ENCODE measurements around the gene IFNL2.
A peak's percentile ranks its signal among the peaks of the same experiment; 100 is the strongest.

Gene IFNL2

GRCh38 chr19:39299404-39299803 lies 31.2 kb downstream of the IFNL2 start:
- Histone ChIP-seq H3K36me3 (ENCODE audit: insufficient read depth) (no peaks in the 10 kb centered on the region), H3K9ac (peak overlapping the region; percentile 31; the same call in 1 of the 2 replicates), H2AFZ (ENCODE audit: low read depth) (peak overlapping the region; percentile 3; the same call in 1 of the 2 replicates), H3K79me2 (ENCODE audit: insufficient read depth, low read depth) (no peaks in the 10 kb centered on the region), H3K27ac (peak overlapping the region; percentile 85), H3K4me2 (peak overlapping the region; percentile 39; the same call in 1 of the 2 replicates), H3K4me3 (IDR thresholded peaks at IDR 0.05; ENCODE audit: insufficient read depth, low read depth, low read length) (no peak overlapping the region), H3K27me3 (ENCODE audit: insufficient read depth, low read depth) (no peaks in the 10 kb centered on the region), H4K20me1 (ENCODE audit: insufficient read depth) (no peaks in the 10 kb centered on the region), H3K4me1 (ENCODE audit: low read depth, poor library complexity, severe bottlenecking) (peaks cover 40% of the 10 kb centered on the region)
- TF ChIP-seq CTCF (conservative IDR thresholded peaks at IDR 0.05; ENCODE audit: low read depth, low read length): no peak

GRCh38 chr19:39299832-39300231 lies 31.6 kb downstream of the IFNL2 start:
- H4K20me1 ChIP-seq (ENCODE audit: insufficient read depth): no peaks in the 10 kb centered on the region
- H3K4me1 ChIP-seq (ENCODE audit: low read depth, poor library complexity, severe bottlenecking): peaks cover 40% of the 10 kb centered on the region
- H3K36me3 ChIP-seq (ENCODE audit: insufficient read depth): no peaks in the 10 kb centered on the region
- H3K4me3 ChIP-seq (IDR thresholded peaks at IDR 0.05; ENCODE audit: insufficient read depth, low read depth, low read length): no peak overlapping the region
- peak overlapping the region; percentile 39 for H3K4me2 ChIP-seq
- peak overlapping the region; percentile 85 for H3K27ac ChIP-seq
- H2AFZ ChIP-seq (ENCODE audit: low read depth): 0 out of 2 replicates have a peak overlapping the region, but pooled peaks have one; percentile 3
- TF ChIP-seq CTCF (conservative IDR thresholded peaks at IDR 0.05; ENCODE audit: low read depth, low read length): no peak
- H3K9ac ChIP-seq: peak overlapping the region; percentile 31; the same call in 1 of the 2 replicates
- H3K79me2 ChIP-seq (ENCODE audit: insufficient read depth, low read depth): no peaks in the 10 kb centered on the region
- no peaks in the 10 kb centered on the region for H3K27me3 ChIP-seq (ENCODE audit: insufficient read depth, low read depth)

- H3K27me3 ChIP-seq (ENCODE audit: insufficient read depth, low read depth): no peaks in the 10 kb centered on the region
- H4K20me1 ChIP-seq (ENCODE audit: insufficient read depth): no peaks in the 10 kb centered on the region
- no peaks in the 10 kb centered on the region for H3K79me2 ChIP-seq (ENCODE audit: insufficient read depth, low read depth)
- H3K9ac ChIP-seq: no peak overlapping the region
- H3K27ac ChIP-seq: peak overlapping the region; percentile 85; the same call in 1 of the 2 replicates
- no peaks in the 10 kb centered on the region for H3K36me3 ChIP-seq (ENCODE audit: insufficient read depth)
- H3K4me2 ChIP-seq: no peak overlapping the region; the same call in 1 of the 2 replicates
- H3K4me1 ChIP-seq (ENCODE audit: low read depth, poor library complexity, severe bottlenecking): peaks cover 35% of the 10 kb centered on the region
- no peak for TF ChIP-seq CTCF (conservative IDR thresholded peaks at IDR 0.05; ENCODE audit: low read depth, low read length)
- no peak overlapping the region for H2AFZ ChIP-seq (ENCODE audit: low read depth)
- H3K4me3 ChIP-seq (IDR thresholded peaks at IDR 0.05; ENCODE audit: insufficient read depth, low read depth, low read length): no peak overlapping the region
These were observed 32.8 kb downstream of the IFNL2 start for GRCh38 chr19:39301021-39301420.

GRCh38 chr19:39301562-39301961 lies 33.4 kb downstream of the IFNL2 start:
- H3K4me1 ChIP-seq (ENCODE audit: low read depth, poor library complexity, severe bottlenecking): peaks cover 30% of the 10 kb centered on the region
- H3K4me2 ChIP-seq: no peak overlapping the region
- H3K9ac ChIP-seq: no peak overlapping the region
- no peak overlapping the region for H3K4me3 ChIP-seq (IDR thresholded peaks at IDR 0.05; ENCODE audit: insufficient read depth, low read depth, low read length)
- H2AFZ ChIP-seq (ENCODE audit: low read depth): no peak overlapping the region
- no peak overlapping the region; the same call in 1 of the 2 replicates for H3K27ac ChIP-seq
- no peaks in the 10 kb centered on the region for H3K36me3 ChIP-seq (ENCODE audit: insufficient read depth)
- TF ChIP-seq CTCF (conservative IDR thresholded peaks at IDR 0.05; ENCODE audit: low read depth, low read length): no peak
- H4K20me1 ChIP-seq (ENCODE audit: insufficient read depth): no peaks in the 10 kb centered on the region
- H3K79me2 ChIP-seq (ENCODE audit: insufficient read depth, low read depth): no peaks in the 10 kb centered on the region
- no peaks in the 10 kb centered on the region for H3K27me3 ChIP-seq (ENCODE audit: insufficient read depth, low read depth)
